M059J (cell line): Measurements from ENCODE around the gene VN1R5. TPM values are rescaled to one million over a fixed set of nuclear protein-coding genes. Genes with fewer than 3 reads are reported as not detected.

Experiments used
- DNase-seq: peaks from one replicate; pipeline ENCODE4 v3.0.0-alpha.2; 2012; ENCODE audit warnings: low read depth
- total RNA-seq: library from RNA; depleted of rRNA; stranded (reverse); fragments of >200 nt; shearing (Covaris generic); gene quantifications from 2 replicates; pipeline ENCODE4 v1.2.3, GENCODE V29; 2014; rRNA removed

VN1R5 gene
- total RNA-seq, 1 experiment from 2014 or later = not detected

DNA sequence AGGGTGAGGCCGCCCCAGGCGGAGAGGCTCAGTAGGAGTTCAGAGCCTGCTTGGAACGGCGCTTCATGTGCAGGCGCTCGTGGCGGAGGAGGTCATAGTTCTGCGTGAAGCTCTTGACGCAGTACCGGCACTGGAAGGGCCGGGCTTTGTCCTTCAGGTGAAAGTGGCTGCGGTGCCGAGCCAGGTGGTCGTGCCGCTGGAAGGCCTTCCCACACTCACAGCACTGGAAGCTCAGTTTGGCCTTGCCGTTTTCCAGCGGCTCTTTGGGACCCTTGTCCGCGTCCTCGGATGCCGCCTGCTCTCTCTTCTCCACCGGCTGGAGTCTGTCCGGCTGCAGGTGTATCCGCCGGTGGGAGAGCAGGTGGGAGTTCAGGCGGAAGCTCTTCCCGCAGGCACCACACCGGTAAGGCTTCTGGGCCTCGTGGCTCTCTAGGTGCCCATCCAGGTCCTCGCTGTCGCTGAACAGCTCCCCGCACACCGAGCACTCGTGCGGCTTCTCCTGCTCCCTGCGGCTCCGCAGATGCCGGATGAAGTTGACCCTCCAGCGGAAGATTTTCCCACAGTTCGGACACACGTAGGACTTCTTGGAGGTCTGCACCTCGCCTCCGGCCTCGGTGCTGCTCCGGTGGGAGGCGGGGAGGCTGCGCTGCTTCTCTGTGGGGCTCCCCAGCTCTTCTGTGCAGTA, 44.8 kb downstream of the VN1R5 start:
- DNase-seq = no peak

DNA sequence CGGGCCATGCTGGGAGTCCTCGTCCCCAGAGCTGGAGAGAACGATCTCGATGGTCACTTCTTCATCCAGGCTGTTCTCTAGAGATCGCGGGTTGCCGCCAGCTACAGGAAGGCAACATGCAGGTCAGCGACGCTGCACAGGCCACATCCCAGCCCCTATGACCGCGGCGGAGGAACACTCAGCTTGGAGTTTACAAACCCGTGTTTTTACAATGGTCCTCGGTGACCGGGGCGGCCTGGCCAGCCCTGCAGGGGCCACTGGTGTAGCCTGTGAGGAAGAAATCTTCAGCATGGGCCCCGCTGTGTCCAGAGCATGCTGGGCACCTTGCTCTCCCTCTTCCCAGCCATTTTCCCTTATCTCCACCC, 45.3 kb downstream of the VN1R5 start:
- DNase-seq = no peak

DNA sequence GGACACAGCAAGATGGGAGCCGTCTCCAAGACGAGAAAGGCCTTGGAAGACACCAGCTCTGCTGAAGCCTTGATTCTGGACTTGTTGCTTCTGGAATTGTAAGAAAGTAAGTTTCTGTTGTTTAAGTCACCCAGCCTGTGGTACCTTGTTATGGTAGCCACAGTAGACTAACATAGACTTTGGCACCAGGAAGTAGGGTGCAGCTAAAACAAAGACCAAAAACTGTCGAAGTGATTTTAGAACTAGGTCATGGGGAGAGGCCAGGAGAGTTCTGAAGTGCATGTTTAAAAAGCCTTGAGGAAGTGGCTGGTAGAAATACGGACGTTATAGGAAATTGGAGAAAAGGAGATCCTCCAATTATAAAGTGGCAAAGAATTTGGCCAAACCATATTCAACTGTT, 47.3 kb downstream of the VN1R5 start:
- DNase-seq = no peak

DNA sequence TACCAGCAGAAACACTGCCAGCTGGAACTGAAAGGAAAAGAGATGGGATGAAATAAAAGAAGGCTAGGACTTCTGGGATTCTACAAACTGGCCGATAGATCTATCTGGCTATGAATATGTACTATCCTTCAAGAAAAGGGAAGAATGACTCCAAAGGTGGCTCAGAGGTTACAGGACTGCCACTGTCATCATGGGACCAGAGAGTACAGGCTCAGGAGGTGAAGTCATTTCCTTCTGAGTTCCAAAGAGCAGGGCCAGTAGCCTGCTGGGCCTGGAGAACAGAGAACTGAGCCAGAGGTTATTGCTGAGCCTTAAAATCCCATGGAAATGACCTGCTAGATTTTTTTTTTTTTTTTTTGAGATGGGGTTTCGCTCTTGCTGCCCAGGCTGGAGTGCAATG, 48.2 kb downstream of the VN1R5 start:
- no peak for DNase-seq

Other genes with a start within 250 kb of the VN1R5 start
- gene ZNF695, start 248.0 kb upstream of the VN1R5 start, total RNA-seq = 2.5 and 8.9 TPM in 2 replicates
- 5.4 and 9.3 TPM in 2 replicates for gene ZNF670, start 177.3 kb upstream of the VN1R5 start, total RNA-seq
- 6.9 and 13.4 TPM in 2 replicates for gene ZNF669, start 151.7 kb upstream of the VN1R5 start, total RNA-seq
- gene ZNF124, start 84.1 kb upstream of the VN1R5 start, total RNA-seq = 10.5 and 22.8 TPM in 2 replicates
- gene ZNF496, start 75.8 kb downstream of the VN1R5 start, total RNA-seq = 26.4 and 28.0 TPM in 2 replicates
- gene NLRP3, start 160.1 kb downstream of the VN1R5 start, total RNA-seq = 7.4 and 9.2 TPM in 2 replicates
- not detected in 2 replicates for gene OR2B11, start 202.0 kb downstream of the VN1R5 start, total RNA-seq